Coronary artery (tissue), 2 donors: ENCODE results near the gene CEBPE.

Experiments
- DNase-seq: peaks from one replicate; pipeline ENCODE4 v3.0.0-alpha.2; 2017; ENCODE audit warnings: low spot score
- H3K27ac ChIP-seq, 2 donors: fragments of 200-600 bp; sonication (generic); one replicate each; pipeline ENCODE4 v1.5.1; 2016 to 2019
- H3K4me3 ChIP-seq: fragments of 200-600 bp; sonication (generic); 2 replicates; pipeline ENCODE4 v1.5.1; 2016; ENCODE audit warnings: mild to moderate bottlenecking, moderate library complexity
- CTCF ChIP-seq: fragments of 200-600 bp; sonication (generic); IDR thresholded peaks from one replicate; pipeline ENCODE4 v1.5.1; 2019; ENCODE audit warnings: antibody characterized with exemption

Gene CEBPE

GRCh38 chr14:23101213-23101970 lies 17.7 kb downstream of the CEBPE start:
- peak; percentile 47 for DNase-seq
- TF ChIP-seq CTCF, result no peak
- Histone ChIP-seq H3K27ac (no peak overlapping the region), H3K4me3 (no peak overlapping the region)

- DNase-seq, result peak; percentile 19
- TF ChIP-seq CTCF, result no peak
- no peak overlapping the region for H3K27ac ChIP-seq
- H3K4me3 ChIP-seq, result no peak overlapping the region
These were observed 19.7 kb downstream of the CEBPE start for GRCh38 chr14:23099212-23099861.

GRCh38 chr14:23097786-23098185 lies 21.3 kb downstream of the CEBPE start:
- Histone ChIP-seq H3K4me3 (no peak overlapping the region), H3K27ac (no peak overlapping the region)
- DNase-seq, result peak; percentile 64
- no peak for TF ChIP-seq CTCF

GRCh38 chr14:23095196-23096108 lies 23.6 kb downstream of the CEBPE start, which contains the start of gene C14orf119:
Gene C14orf119 (plus strand): TSS chr14:23095505. CDS start chr14:23097659, 2,154 bp downstream.
- Histone ChIP-seq H3K27ac (peak within 1 kb of the TSS; percentile 98 to 99), H3K4me3 (peak within 1 kb of the TSS; percentile 91)
- peak; percentile 100 for DNase-seq
- no peak for TF ChIP-seq CTCF

GRCh38 chr14:23094666-23095195 lies 24.3 kb downstream of the CEBPE start, which contains the start of gene ACIN1:
Gene ACIN1 (minus strand): TSS chr14:23095136. CDS start chr14:23095112, 24 bp downstream.
- TF ChIP-seq CTCF, result no peak
- no peak for DNase-seq
- peak within 1 kb of the TSS; percentile 91 for H3K4me3 ChIP-seq
- peak within 1 kb of the TSS; percentile 98 to 99 for H3K27ac ChIP-seq

GRCh38 chr14:23093991-23094665 lies 24.9 kb downstream of the CEBPE start:
- no peak for TF ChIP-seq CTCF
- H3K27ac ChIP-seq, result peak overlapping the region; percentile 98 to 99
- H3K4me3 ChIP-seq, result peak overlapping the region; percentile 88
- DNase-seq, result peak; percentile 45
